Colonic mucosa (tissue), 4 donors: Measurements from ENCODE around the gene CPNE5. TPM values are rescaled to one million over a fixed set of nuclear protein-coding genes. Genes with fewer than 3 reads are reported as not detected.

ENCODE experiments used
- DNase-seq: peaks from one replicate; pipeline ENCODE4 v3.0.0-alpha.2; 2020
- H3K27ac ChIP-seq: fragments of 200-600 bp; one replicate; pipeline ENCODE4 v1.8.0; 2021
- H3K27me3 ChIP-seq: fragments of 200-600 bp; one replicate; pipeline ENCODE4 v1.8.0; 2021
- H3K36me3 ChIP-seq: fragments of 200-600 bp; one replicate; pipeline ENCODE4 v1.8.0; 2021
- H3K4me1 ChIP-seq: fragments of 200-600 bp; one replicate; pipeline ENCODE4 v1.8.0; 2021; ENCODE audit warnings: mild to moderate bottlenecking
- H3K4me3 ChIP-seq: fragments of 200-600 bp; one replicate; pipeline ENCODE4 v1.8.0; 2021
- H3K9ac ChIP-seq, 2 donors: one replicate each; pipeline ENCODE4 v1.7.0; 2013; ENCODE audit warnings: control low read depth in 2 of 2, low read depth in 2 of 2, low read length in 2 of 2
- H3K9me3 ChIP-seq: fragments of 200-600 bp; one replicate; pipeline ENCODE4 v1.8.0; 2021
- intact Hi-C: fragments of 100-400 bp; cut with DNase I; formaldehyde crosslinking; loops from one replicate; pipeline ENCODE4 v1.14.1; 2022
- total RNA-seq, 2 donors: library from RNA; stranded (reverse); fragmentation: NEBNext Ultra II Directional in 1 of 2; extraction: Animal tissue kit (Norgen Biotek cat#: 25700) in 1 of 2; gene quantifications; one replicate each; pipeline ENCODE4 v1.2.1, GENCODE V29; 2021
- TF ChIP-seq, protein P1 (sequence below): fragments of 200-600 bp; IDR thresholded peaks from one replicate; pipeline ENCODE4 v1.8.0; 2022; ENCODE audit warnings: antibody characterized with exemption, mild to moderate bottlenecking
- donor health status: healthy.
- donor health status: DM: no; HTN: no; CAD: no.
- donor health status: DM: no; HTN: no; CAD: no.

Gene CPNE5
- total RNA-seq, 2 donors from 2014 or later, result 4.6 to 8.0 TPM

- Histone ChIP-seq H3K4me1 (no peaks in the 10 kb centered on the region), H3K4me3 (peak overlapping the region; percentile 42), H3K27me3 (peaks cover 15% of the 10 kb centered on the region), H3K9ac (no peak overlapping the region), H3K9me3 (no peaks in the 10 kb centered on the region), H3K36me3 (no peaks in the 10 kb centered on the region), H3K27ac (no peak overlapping the region)
- TF ChIP-seq, protein P1, sequence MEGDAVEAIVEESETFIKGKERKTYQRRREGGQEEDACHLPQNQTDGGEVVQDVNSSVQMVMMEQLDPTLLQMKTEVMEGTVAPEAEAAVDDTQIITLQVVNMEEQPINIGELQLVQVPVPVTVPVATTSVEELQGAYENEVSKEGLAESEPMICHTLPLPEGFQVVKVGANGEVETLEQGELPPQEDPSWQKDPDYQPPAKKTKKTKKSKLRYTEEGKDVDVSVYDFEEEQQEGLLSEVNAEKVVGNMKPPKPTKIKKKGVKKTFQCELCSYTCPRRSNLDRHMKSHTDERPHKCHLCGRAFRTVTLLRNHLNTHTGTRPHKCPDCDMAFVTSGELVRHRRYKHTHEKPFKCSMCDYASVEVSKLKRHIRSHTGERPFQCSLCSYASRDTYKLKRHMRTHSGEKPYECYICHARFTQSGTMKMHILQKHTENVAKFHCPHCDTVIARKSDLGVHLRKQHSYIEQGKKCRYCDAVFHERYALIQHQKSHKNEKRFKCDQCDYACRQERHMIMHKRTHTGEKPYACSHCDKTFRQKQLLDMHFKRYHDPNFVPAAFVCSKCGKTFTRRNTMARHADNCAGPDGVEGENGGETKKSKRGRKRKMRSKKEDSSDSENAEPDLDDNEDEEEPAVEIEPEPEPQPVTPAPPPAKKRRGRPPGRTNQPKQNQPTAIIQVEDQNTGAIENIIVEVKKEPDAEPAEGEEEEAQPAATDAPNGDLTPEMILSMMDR, result no peak
- no peak for DNase-seq
- intact Hi-C loops, result no loop called here
Observed at GRCh38 chr6:36839749-36840431, 646 bp upstream of the CPNE5 start.

GRCh38 chr6:36837686-36838085 lies 1.6 kb downstream of the CPNE5 start:
- peaks cover 15% of the 10 kb centered on the region for H3K27me3 ChIP-seq
- H3K4me3 ChIP-seq, result no peak overlapping the region
- no peak overlapping the region for H3K27ac ChIP-seq
- H3K9me3 ChIP-seq, result no peaks in the 10 kb centered on the region
- no peak overlapping the region for H3K9ac ChIP-seq
- TF ChIP-seq, protein P1, result no peak
- no peak for DNase-seq
- no peaks in the 10 kb centered on the region for H3K36me3 ChIP-seq
- intact Hi-C loops, result no loop called here
- H3K4me1 ChIP-seq, result no peaks in the 10 kb centered on the region

DNA sequence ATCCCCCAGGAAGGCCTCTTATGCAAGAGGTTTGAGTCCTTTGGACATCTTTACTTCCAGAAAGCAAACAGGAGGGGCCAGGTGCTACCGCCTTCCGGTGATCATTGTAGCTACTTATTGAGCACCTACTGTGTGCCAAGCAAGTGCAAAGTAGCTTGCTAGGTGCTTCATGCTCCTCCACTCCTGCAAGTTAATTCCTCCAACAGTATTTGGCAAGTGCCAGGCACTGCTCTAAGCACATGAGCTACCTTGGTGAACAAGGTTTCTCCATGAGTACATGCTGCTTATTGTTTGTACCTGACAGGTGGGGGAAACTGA lies 2.3 kb downstream of the CPNE5 start:
- Histone ChIP-seq H3K36me3 (no peaks in the 10 kb centered on the region), H3K4me1 (no peaks in the 10 kb centered on the region), H3K27ac (no peak overlapping the region), H3K9me3 (no peaks in the 10 kb centered on the region), H3K27me3 (peaks cover 15% of the 10 kb centered on the region), H3K9ac (no peak overlapping the region), H3K4me3 (no peak overlapping the region)
- no peak for DNase-seq
- intact Hi-C loops, result no loop called here
- TF ChIP-seq, protein P1, result no peak

- H3K36me3 ChIP-seq, result no peaks in the 10 kb centered on the region
- no peak overlapping the region for H3K4me3 ChIP-seq
- intact Hi-C loops, result no loop called here
- TF ChIP-seq, protein P1, result no peak
- H3K27me3 ChIP-seq, result peaks cover 15% of the 10 kb centered on the region
- H3K9me3 ChIP-seq, result no peaks in the 10 kb centered on the region
- H3K27ac ChIP-seq, result no peak overlapping the region
- H3K9ac ChIP-seq, result no peak overlapping the region
- no peaks in the 10 kb centered on the region for H3K4me1 ChIP-seq
- DNase-seq, result no peak
Observed at GRCh38 chr6:36836111-36837021, 2.9 kb downstream of the CPNE5 start.

DNA sequence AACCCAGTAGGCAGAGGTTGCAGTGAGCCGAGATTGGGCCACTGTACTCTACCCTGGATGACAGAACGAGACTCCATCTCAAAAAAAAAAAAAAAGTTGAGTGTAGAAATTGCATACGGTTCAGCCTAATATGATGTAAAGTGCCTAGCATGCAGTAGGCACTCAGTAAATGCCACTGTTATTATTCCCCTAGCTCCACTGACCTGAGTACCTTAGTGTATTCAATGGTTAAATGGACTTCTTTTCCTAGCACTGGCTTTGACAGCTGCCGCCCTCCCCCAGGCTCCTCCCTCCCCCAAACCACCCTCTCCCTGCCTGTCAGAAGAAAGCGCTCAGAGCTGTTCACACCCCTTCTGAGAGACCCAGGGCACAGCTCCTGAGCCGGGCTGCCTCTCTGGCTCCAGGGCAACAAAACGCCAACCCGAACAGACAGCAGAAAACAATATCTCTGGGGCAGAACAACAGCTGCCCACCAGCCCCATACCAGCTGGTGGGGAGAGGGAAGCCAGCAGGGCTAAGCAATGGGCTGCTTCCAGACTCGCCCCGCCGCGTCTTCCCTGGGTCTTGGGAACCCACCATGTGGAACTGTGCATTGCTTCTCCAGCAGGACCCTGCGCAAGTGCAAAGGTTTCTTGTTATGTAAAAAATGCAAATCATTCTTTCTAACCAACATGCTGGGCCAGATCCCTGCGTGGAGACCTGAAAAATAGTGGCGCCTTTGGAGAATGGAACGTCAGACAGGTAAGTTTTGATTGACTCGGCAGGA lies 4.5 kb downstream of the CPNE5 start:
- Histone ChIP-seq H3K27me3 (peaks cover 8% of the 10 kb centered on the region), H3K9me3 (no peaks in the 10 kb centered on the region), H3K4me1 (peaks cover 5% of the 10 kb centered on the region), H3K27ac (no peak overlapping the region), H3K36me3 (no peaks in the 10 kb centered on the region), H3K9ac (no peak overlapping the region), H3K4me3 (no peak overlapping the region)
- DNase-seq, result no peak
- intact Hi-C loops, result no loop called here
- TF ChIP-seq, protein P1, result no peak
